ENCODE results near the gene GAB1. TPM values are rescaled to one million over a fixed set of nuclear protein-coding genes. Genes with fewer than 3 reads are reported as not detected.
A peak's percentile ranks its signal among the peaks of the same experiment; 100 is the strongest.

GAB1 gene
- total RNA-seq, 1 donor from 2014 or later: 29.0 TPM

DNA sequence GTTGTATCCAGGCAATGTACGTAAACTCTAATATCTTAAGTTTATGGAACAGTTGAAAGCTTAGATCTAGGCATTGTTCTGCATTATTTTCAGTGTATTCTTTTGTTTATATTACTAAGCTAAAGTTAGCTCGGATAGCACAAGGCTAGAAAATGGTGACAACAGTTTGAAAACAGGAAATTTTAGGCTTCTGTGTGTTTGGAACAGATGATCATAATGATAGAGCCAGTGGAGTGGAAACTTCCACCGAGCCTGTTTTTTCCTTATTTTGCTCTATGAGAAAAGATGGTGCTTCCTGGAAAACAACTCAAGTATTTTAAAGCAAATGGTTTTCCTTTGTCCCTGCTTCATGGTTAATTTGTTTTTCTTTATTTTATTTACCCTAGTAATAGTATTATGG is 70.8 kb downstream of the GAB1 start:
- Histone ChIP-seq H3K4me3 (no peak overlapping the region), H3K36me3 (no peaks in the 10 kb centered on the region), H3K4me1 (peaks cover 78% of the 10 kb centered on the region), H3K9me3 (no peaks in the 10 kb centered on the region), H3K27me3 (no peaks in the 10 kb centered on the region), H3K27ac (peak overlapping the region; percentile 37)
- intact Hi-C loops (cut with DNase I): no loop called here
- no peak for DNase-seq (ENCODE audit: extremely low spot score in 2 of 2)
- TF ChIP-seq POLR2AphosphoS5 (IDR thresholded peaks at IDR 0.05; ENCODE audit: insufficient read depth in 1 of 2, low read depth in 1 of 2): peak in 1 of 2 donors; percentile 14
- TF ChIP-seq, protein P1, sequence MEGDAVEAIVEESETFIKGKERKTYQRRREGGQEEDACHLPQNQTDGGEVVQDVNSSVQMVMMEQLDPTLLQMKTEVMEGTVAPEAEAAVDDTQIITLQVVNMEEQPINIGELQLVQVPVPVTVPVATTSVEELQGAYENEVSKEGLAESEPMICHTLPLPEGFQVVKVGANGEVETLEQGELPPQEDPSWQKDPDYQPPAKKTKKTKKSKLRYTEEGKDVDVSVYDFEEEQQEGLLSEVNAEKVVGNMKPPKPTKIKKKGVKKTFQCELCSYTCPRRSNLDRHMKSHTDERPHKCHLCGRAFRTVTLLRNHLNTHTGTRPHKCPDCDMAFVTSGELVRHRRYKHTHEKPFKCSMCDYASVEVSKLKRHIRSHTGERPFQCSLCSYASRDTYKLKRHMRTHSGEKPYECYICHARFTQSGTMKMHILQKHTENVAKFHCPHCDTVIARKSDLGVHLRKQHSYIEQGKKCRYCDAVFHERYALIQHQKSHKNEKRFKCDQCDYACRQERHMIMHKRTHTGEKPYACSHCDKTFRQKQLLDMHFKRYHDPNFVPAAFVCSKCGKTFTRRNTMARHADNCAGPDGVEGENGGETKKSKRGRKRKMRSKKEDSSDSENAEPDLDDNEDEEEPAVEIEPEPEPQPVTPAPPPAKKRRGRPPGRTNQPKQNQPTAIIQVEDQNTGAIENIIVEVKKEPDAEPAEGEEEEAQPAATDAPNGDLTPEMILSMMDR (IDR thresholded peaks at IDR 0.05): no peak

DNA sequence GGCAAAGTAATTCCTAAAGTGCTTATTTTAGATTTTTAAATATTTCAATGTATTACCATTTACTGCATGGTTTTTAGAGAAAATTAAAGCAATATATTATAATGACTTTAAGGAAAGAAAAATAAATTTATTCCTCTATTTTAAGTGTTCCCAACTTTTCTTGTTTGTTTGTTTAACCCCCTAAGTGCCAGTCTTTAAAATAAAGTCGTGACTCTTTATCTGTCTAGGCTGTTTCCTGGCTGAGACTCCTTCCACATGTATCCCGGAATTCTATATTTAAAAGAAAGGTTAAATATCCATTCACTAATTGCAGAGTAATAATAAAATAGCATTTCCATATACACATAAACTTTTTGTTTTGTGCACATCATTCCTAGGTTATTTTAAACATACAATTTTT is 71.2 kb downstream of the GAB1 start:
- H3K36me3 ChIP-seq: no peaks in the 10 kb centered on the region
- no peak for DNase-seq (ENCODE audit: extremely low spot score in 2 of 2)
- intact Hi-C loops (cut with DNase I): no loop called here
- H3K9me3 ChIP-seq: no peaks in the 10 kb centered on the region
- H3K27me3 ChIP-seq: no peaks in the 10 kb centered on the region
- TF ChIP-seq, protein P1 (IDR thresholded peaks at IDR 0.05): no peak
- TF ChIP-seq POLR2A (IDR thresholded peaks at IDR 0.05): no peak
- TF ChIP-seq POLR2AphosphoS5 (IDR thresholded peaks at IDR 0.05; ENCODE audit: insufficient read depth in 1 of 2, low read depth in 1 of 2): no peak
- peaks cover 74% of the 10 kb centered on the region for H3K4me1 ChIP-seq
- H3K27ac ChIP-seq: peak overlapping the region; percentile 18
- H3K4me3 ChIP-seq: no peak overlapping the region

DNA sequence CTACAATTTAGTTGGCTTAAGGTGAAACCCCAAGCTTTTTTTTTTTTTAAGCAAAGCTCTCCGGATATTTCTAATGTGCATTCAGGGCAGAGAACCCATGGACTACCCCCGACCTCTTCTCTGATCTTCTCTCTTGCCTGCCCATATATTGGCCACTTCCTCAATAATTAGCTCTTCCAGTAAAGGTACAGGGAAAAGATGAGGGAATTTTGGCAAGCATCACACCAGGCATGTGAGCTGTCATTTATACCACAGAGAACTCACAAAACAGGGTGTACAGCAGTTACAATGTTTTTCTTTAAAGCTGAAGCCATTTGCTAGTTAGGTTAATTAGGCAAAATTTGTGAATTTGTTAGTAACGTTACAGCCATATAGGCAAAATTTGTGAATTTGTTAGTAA is 73.3 kb downstream of the GAB1 start:
- Histone ChIP-seq H3K27ac (no peak overlapping the region), H3K9me3 (no peaks in the 10 kb centered on the region), H3K36me3 (no peaks in the 10 kb centered on the region), H3K4me3 (no peak overlapping the region), H3K27me3 (no peaks in the 10 kb centered on the region), H3K4me1 (peaks cover 53% of the 10 kb centered on the region)
- intact Hi-C loops (cut with DNase I): no loop called here
- TF ChIP-seq, protein P1 (IDR thresholded peaks at IDR 0.05): no peak
- TF ChIP-seq POLR2AphosphoS5 (IDR thresholded peaks at IDR 0.05; ENCODE audit: insufficient read depth in 1 of 2, low read depth in 1 of 2) (no peak), POLR2A (IDR thresholded peaks at IDR 0.05) (no peak)
- no peak for DNase-seq (ENCODE audit: extremely low spot score in 2 of 2)

DNA sequence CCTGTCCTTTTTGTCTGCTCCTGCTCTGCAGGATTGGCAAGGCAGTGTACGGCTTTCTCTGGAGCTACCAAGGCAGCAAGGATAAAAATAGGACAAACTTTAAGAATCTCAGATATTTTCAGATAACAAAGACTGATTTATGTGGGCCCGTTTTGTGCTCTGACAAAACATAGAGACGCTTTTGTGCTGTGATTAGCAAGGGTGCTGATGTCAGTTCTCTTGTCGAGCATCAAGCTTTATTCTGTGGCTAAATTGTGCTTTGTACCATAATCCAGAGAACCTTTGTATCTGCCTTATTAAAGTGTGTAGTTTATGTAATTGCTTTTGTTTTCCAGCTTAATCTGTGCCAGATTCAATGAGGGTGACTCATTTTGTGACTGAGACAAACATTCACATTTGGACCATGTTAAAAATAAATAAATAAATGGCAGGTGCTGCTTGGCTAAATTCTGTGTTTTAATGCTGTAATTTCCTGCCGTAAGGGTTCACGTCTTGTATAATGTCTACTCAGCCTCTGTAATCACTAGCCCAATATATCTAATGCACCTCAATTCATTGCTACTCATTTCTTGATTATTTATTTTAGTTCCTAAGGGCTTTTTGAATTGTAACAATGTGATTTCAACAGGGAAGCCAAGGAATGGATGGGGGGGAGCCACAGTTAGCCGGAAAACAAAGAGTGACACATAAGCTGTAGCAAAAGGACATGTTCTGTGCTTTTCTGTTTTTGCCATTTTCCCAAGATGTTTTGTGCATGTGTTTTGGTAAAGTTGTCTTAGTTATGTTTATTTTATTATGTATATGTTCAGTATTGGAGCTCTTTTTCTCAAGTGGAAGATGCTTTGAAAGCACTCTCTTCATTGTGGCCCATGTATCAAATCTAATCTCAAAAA is 75.1 kb downstream of the GAB1 start:
- Histone ChIP-seq H3K9me3 (no peaks in the 10 kb centered on the region), H3K4me1 (peaks cover 38% of the 10 kb centered on the region), H3K27me3 (no peaks in the 10 kb centered on the region), H3K27ac (peak overlapping the region; percentile 7), H3K4me3 (no peak overlapping the region), H3K36me3 (peaks cover 0 to 9% of the 10 kb centered on the region in 2 donors)
- TF ChIP-seq POLR2AphosphoS5 (IDR thresholded peaks at IDR 0.05; ENCODE audit: insufficient read depth in 1 of 2, low read depth in 1 of 2): peak in 1 of 2 donors; percentile 13
- TF ChIP-seq, protein P1 (IDR thresholded peaks at IDR 0.05): no peak
- intact Hi-C loops (cut with DNase I): no loop called here
- DNase-seq (ENCODE audit: extremely low spot score in 2 of 2): no peak

DNA sequence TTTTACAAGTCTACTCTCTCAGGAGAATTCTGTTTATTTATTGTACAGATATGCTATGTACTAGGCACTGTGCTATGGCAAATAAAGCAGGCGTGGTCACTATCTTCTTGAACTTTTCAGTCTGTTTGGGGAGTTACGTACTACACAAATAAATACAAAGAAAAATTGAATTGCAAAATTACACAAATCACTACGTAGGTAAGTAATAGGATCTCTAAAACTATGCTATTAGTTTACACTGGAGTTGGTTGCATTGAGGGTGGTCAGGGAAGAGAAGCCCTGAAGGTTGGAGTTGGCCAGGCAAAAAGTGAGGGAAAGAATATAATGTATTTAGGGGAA is 75.7 kb downstream of the GAB1 start:
- H3K36me3 ChIP-seq: peaks cover 0 to 10% of the 10 kb centered on the region in 2 donors
- no peak overlapping the region for H3K4me3 ChIP-seq
- no peaks in the 10 kb centered on the region for H3K9me3 ChIP-seq
- no peaks in the 10 kb centered on the region for H3K27me3 ChIP-seq
- no peak for DNase-seq (ENCODE audit: extremely low spot score in 2 of 2)
- H3K4me1 ChIP-seq: peaks cover 31% of the 10 kb centered on the region
- intact Hi-C loops (cut with DNase I): no loop called here
- TF ChIP-seq, protein P1 (IDR thresholded peaks at IDR 0.05): no peak
- no peak overlapping the region for H3K27ac ChIP-seq

Measured in vagina (tissue), 2 donors.